Putamen (tissue), 1 donor: ENCODE results near the gene TSPYL6.
"Not testable (repeated sequence)": the region's sequence is repeated elsewhere in the genome, so short reads cannot be mapped to it uniquely, and the experiment has no call there.

Experiments
- DNase-seq: peaks from one replicate; pipeline ENCODE4 v3.0.0-alpha.2; 2016; ENCODE audit warnings: low spot score

The TSPYL6 gene

GRCh38 chr2:54256091-54256694, at the start of gene TSPYL6:
TSS of gene TSPYL6 (minus strand) at chr2:54256229. CDS start at chr2:54256151, 78 bp downstream.
- DNase-seq = no peak

DNA sequence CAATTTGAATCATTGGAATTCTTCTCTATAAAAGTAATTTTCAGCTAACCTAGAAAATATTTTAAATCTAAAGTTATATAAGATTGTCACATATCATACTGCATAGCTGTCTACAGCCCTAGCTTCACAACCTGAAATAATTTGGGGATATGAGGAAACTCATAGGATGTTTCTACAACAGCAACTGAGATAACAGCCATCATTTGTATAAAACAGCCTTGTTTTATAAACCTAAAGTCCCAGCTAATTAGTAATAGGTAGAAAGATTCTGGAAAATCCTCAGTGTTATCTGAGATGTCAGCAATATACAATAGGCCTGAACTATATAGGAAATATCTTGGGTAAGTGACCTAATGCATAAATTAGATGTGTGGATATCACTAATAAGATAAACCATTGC, 47.6 kb upstream of the TSPYL6 start:
- DNase-seq = no peak

DNA sequence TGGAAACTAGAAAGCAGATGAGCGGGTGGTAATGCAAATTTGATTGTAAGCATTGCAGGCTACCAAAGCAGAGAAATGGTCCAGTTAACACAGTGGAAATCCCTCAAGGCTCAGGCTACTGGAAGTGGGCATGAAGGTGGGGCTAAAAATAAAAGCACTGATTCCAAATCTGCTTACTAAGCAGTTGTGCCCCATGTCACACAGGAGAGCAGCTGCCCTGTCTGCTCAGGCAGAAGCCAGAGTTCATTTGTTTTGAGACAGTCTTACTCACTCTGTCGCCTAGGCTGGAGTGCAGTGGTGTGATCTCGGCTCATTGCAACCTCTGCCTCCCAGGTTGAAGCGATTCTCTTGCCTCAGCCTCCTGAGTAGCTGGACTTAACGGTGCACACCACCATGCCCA, 42.5 kb upstream of the TSPYL6 start:
- DNase-seq = no peak

DNA sequence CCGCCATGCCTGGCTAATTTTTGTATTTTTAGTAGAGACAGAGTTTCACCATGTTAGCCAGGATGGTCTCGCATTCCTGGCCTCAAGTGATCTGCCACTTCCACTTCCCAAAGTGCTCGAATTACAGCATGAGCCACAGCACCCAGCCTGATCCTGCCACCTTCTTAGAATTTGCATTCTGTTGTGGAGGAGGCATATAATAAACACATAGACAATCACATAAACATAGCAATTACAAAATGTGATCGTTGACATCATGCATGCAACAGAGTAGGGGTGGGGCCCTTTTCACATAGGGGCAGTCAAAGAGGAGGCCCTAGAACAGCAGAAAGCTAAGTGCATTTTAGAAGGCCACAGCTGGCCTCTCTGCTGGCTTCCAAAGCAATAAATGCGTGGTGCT, 39.9 kb upstream of the TSPYL6 start:
- no peak for DNase-seq

- not testable (repeated sequence) for DNase-seq
Measured at GRCh38 chr2:54294665-54295064, 38.6 kb upstream of the TSPYL6 start.

DNA sequence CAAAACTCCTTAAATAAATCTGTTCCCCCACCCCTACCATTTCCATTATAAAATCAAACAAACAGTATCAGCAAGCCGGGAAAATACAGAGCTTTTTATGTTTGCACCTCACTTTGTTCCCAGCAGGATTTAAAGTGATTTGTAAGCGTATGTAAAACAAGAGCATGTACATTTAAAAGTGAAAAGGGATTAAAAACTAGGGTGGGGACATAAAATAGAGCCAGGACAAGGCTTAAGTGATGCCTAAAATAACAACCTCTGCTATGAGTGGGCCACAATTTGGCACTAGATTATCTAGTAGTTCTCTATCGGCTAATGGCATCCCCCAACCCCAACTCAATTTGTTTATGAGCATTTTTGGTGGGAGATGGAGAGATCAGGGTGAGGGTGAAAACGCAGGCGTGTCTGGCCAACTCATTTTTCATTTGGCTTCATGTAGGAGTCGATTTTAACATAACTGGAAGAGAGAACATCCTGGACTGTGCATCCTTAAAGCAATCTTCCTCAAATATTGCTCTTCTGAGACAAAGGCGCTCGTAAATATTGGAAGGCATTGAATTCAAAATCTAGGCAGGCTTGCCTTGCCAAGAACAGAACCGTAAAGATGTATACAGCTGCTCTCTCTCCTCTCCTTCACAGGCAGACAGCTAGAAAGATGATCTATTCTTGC, 34.5 kb upstream of the TSPYL6 start:
- DNase-seq = no peak

- no peak for DNase-seq
Measured at GRCh38 chr2:54289917-54290316, 33.9 kb upstream of the TSPYL6 start.

- no peak for DNase-seq
Measured at GRCh38 chr2:54287532-54287931, 31.5 kb upstream of the TSPYL6 start.

GRCh38 chr2:54285451-54285850, 29.4 kb upstream of the TSPYL6 start:
- no peak for DNase-seq

DNA sequence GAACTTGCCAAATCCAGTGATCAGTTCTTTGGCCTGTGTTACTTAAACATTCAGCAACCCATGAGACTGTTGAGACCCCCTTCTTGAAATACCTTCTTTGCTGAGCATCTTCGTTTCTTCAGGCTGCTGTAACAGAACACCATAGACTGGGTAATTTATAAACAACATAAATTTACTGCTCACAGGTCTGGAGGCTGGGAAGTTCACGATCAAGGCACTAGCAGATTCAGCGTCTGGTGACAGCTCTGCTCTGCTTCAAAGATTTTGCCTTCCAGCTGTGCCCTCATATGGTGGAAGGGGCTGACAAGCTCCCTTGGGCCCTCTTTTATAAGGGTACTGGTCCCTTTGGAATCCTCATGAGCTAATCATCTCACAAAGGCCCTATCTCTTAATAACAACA, 28.8 kb upstream of the TSPYL6 start:
- no peak for DNase-seq

DNA sequence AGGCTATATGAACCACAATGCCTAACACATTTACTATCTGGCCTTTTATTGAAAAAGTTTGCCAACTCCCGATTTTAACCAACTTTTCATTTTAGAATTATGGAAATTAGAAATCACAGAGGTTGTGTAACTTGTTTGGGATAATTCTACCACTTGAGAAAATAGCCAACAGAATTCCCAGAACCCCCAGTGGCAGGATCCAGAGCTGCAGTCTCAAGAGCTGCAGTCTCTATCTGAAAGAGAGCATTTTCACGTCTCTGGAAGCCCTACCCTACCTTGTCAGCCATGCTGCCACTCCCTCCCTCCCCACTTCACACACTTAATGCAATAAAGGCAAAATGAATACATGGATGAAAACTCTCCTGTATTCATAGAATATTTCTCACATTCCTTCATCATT, 23.4 kb upstream of the TSPYL6 start:
- DNase-seq = no peak

GRCh38 chr2:54275541-54275940, 19.5 kb upstream of the TSPYL6 start:
- DNase-seq = no peak

DNA sequence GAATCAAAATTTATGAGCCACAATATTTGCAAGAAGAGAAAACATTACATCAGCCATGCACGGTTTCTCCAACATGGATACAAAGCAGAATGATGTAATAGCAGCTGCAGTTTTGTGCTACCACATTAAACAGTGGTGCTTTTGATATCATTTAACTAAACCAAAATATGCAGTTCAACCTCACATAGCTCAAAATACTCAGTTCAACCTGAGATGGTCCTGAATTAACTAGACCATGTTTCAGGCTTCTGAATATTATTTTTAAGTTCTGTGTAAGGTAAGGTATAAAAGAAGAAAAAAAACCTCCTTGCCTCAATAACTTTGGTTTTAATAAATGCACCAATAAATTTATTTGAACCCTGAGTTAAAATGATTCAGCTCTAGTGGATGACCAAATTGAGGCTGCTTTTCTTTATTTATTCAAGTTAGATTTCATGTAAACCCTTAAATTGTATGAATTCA, 18.8 kb upstream of the TSPYL6 start:
- DNase-seq = peak; percentile 50

- no peak for DNase-seq
Measured at GRCh38 chr2:54271843-54272627, 16.0 kb upstream of the TSPYL6 start.

DNA sequence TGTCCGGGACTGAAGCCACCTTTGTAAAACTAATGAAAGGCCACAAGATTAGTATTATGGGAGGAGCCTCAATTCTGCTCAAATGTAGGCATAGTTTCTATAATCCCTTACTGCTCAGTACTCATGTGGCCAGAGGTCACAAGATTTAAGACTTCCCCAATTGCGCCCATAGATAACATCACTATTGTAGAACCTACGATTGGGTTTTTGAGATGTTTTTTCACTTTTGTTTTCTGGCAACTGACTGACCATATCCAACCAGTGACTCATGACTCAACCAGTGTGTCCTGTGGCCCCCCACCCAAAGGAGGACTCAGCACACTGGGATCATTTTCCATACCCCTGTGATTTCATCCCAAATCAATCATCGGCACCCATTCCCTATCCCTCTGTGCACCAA, 15.2 kb upstream of the TSPYL6 start:
- DNase-seq = no peak

- no peak for DNase-seq
Measured at GRCh38 chr2:54267577-54267976, 11.5 kb upstream of the TSPYL6 start.

- not testable (repeated sequence) for DNase-seq
Measured at GRCh38 chr2:54265081-54265480, 9.1 kb upstream of the TSPYL6 start.

GRCh38 chr2:54262015-54262765, 6.2 kb upstream of the TSPYL6 start:
- DNase-seq = no peak

DNA sequence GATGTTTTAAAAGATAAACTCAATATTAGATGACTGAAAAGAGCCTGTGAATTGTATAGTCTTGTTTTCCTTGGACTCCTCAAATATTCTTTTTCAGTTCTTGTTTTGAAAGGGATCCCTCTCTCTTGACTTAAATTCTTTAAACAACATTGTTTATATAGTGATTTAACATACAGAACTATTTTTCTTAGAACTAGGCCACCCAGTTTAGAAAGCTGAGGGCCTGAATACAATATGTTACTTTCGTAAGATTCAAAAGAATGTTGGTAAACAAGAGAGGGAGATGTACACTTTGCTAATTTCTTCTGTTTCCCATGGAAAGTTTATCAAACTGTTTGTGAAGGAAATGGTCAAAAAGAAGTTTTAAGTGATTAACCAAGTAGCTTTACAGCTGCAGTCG, 5.5 kb upstream of the TSPYL6 start:
- no peak for DNase-seq

- DNase-seq = no peak
Measured at GRCh38 chr2:54260241-54260595, 4.2 kb upstream of the TSPYL6 start.

DNA sequence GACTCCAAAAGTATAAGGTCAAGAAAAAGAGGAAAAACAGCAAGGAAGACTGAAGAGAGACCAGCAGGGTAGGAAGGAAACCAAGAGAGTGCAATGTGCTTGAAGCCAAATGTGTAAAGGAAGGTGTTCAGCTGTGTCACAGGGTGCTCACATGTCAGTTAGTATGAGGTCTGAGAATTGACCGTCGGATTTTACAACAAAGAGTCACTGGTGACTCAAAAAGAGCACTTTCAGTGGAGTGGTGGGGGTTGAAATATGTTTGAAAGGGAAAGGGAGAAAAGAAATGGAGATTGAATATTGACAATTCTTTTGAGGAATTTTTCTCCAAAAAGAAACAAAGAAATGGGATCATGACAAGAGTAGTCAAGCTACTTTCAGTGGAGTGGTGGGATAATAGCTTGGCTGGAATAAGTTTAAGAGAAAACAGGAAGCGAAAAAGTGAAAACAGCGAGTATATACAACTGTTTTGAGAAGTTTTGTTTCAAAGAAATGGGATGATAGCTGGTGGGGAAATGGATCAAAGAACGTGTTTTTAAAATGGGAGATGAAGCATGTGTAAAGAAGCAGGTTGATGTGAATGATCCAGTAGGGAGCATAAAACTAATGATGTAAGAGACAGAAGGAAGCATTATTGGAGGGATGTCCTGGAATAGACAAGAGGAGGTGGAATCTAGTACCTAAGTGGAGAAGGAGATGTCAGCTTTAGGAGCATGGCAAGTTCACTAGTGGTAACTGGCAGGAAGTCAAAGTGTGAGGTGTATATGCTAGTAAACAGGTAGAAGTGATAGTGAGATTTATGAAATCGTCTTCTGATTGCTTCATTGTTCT, 3.6 kb upstream of the TSPYL6 start:
- DNase-seq = no peak

DNA sequence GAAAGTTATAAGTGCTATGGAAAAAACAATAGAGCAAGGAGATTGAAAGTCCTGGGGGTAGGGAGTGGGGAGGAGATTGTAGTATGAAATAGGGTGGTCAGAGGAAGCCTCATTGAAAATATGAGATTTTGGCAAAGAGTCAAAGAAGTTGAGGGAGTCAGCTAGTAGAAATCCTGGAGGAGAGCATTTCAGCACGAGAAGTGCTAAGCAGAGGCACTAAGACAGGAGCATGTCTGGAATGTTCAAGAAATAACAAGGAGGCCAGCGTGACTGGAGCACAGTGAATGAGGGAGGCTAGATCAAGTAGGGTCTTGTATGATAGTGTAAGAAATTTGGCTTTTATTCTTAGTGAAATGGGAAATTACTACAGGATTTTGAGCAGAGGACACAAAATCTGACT, 2.1 kb upstream of the TSPYL6 start:
- no peak for DNase-seq
